CD14-positive monocyte (primary cell): ENCODE data around the gene MRPL43. TPM values are rescaled to one million over a fixed set of nuclear protein-coding genes. Genes with fewer than 3 reads are reported as not detected.

Experiments
- DNase-seq, 3 donors: peaks; one replicate each; pipeline ENCODE4 v3.0.0-alpha.2; 2011 to 2022
- H2AFZ ChIP-seq: 2 replicates; pipeline ENCODE4 v1.6.0; 2012; ENCODE audit warnings: mild to moderate bottlenecking, low read depth, low read length, inconsistent platforms; ENCODE audit not compliant: insufficient read depth, poor library complexity, severe bottlenecking
- H3K27ac ChIP-seq, 2 donors: 1 replicate in 1 of 2; 2 replicates in 1 of 2; pipeline ENCODE4 v1.5.1; 2012 to 2013; ENCODE audit warnings: low read length in 2 of 2, control low read depth in 1 of 2, inconsistent platforms in 1 of 2, low read depth in 1 of 2, mild to moderate bottlenecking in 1 of 2
- H3K27me3 ChIP-seq, 2 donors: one replicate each; pipeline versions ENCODE4 v1.6.0 to v1.6.1; 2011 to 2013; ENCODE audit warnings: low read length in 2 of 2; ENCODE audit not compliant: control insufficient read depth in 2 of 2, insufficient read depth in 2 of 2
- H3K36me3 ChIP-seq, 2 donors: replicated peaks in 1 of 2; 1 replicate in 1 of 2; 2 replicates in 1 of 2; pipeline versions ENCODE4 v1.5.1 to v1.6.1; 2012 to 2013; ENCODE audit warnings: low read length in 2 of 2, control low read depth in 1 of 2, inconsistent platforms in 1 of 2, mild to moderate bottlenecking in 1 of 2; ENCODE audit not compliant: insufficient read depth in 2 of 2, control insufficient read depth in 1 of 2
- H3K4me1 ChIP-seq, 2 donors: 1 replicate in 1 of 2; 2 replicates in 1 of 2; pipeline versions ENCODE4 v1.5.1 to v1.6.1; 2012 to 2013; ENCODE audit warnings: low read length in 2 of 2, control low read depth in 1 of 2, inconsistent platforms in 1 of 2, mild to moderate bottlenecking in 1 of 2, moderate library complexity in 1 of 2; ENCODE audit not compliant: insufficient read depth in 2 of 2, control insufficient read depth in 1 of 2
- H3K4me2 ChIP-seq: replicated peaks from 2 replicates; pipeline ENCODE3; 2012; ENCODE audit warnings: low read length, moderate library complexity, mild to moderate bottlenecking; ENCODE audit not compliant: poor library complexity, severe bottlenecking; ENCODE audit errors: extremely low read depth
- H3K4me3 ChIP-seq, 3 experiments: fragments of 200-600 bp in 1 of 3; sonication (generic) in 1 of 3; replicated peaks in 1 of 3; 1 replicate in 2 of 3; 2 replicates in 1 of 3; pipeline ENCODE4 v1.5.1; 2011 to 2013; ENCODE audit warnings: low read length in 3 of 3, mild to moderate bottlenecking in 3 of 3, control low read depth in 2 of 3, low read depth in 2 of 3, inconsistent platforms in 1 of 3, moderate library complexity in 1 of 3
- H3K79me2 ChIP-seq: 2 replicates; pipeline ENCODE4 v1.6.0; 2012; ENCODE audit warnings: mild to moderate bottlenecking, control low read depth, inconsistent platforms, low read length, moderate library complexity; ENCODE audit not compliant: insufficient read depth
- H3K9ac ChIP-seq: 2 replicates; pipeline ENCODE4 v1.6.0; 2017; ENCODE audit warnings: low read length, mild to moderate bottlenecking; ENCODE audit not compliant: insufficient read depth, poor library complexity, severe bottlenecking
- H3K9me3 ChIP-seq, 2 donors: replicated peaks in 1 of 2; 1 replicate in 1 of 2; 2 replicates in 1 of 2; pipeline versions ENCODE4 v1.5.1 to v1.6.1; 2012 to 2013; ENCODE audit warnings: low read length in 2 of 2, control low read depth in 1 of 2; ENCODE audit not compliant: control insufficient read depth in 1 of 2, insufficient read depth in 1 of 2
- H4K20me1 ChIP-seq: 2 replicates; pipeline ENCODE4 v1.6.0; 2012; ENCODE audit warnings: mild to moderate bottlenecking, low read length, control low read depth, moderate library complexity; ENCODE audit not compliant: insufficient read depth
- H3K27ac Mint-ChIP-seq, 7 donors: one replicate each; pipeline ENCODE4 v1.8.0; 2020; ENCODE audit warnings: mild to moderate bottlenecking in 7 of 7, mixed read lengths in 7 of 7, moderate library complexity in 6 of 7, inconsistent platforms in 2 of 7
- H3K27me3 Mint-ChIP-seq, 3 donors: one replicate each; pipeline ENCODE4 v1.8.0; 2021 to 2022; ENCODE audit warnings: low read depth in 3 of 3, mild to moderate bottlenecking in 3 of 3, mixed read lengths in 3 of 3, moderate library complexity in 3 of 3, inconsistent platforms in 1 of 3
- H3K36me3 Mint-ChIP-seq, 2 donors: one replicate each; pipeline ENCODE4 v1.8.0; 2020; ENCODE audit warnings: mixed read lengths in 2 of 2, inconsistent platforms in 1 of 2, mild to moderate bottlenecking in 1 of 2
- H3K4me1 Mint-ChIP-seq: one replicate; pipeline ENCODE4 v1.8.0; 2020; ENCODE audit warnings: mild to moderate bottlenecking, mixed read lengths
- H3K4me3 Mint-ChIP-seq, 2 donors: one replicate each; pipeline ENCODE4 v1.8.0; 2020; ENCODE audit warnings: mild to moderate bottlenecking in 2 of 2, mixed read lengths in 2 of 2, moderate library complexity in 1 of 2
- H3K9me3 Mint-ChIP-seq, 7 donors: one replicate each; pipeline ENCODE4 v1.8.0; 2020 to 2022; ENCODE audit warnings: mixed read lengths in 7 of 7, mild to moderate bottlenecking in 6 of 7, moderate library complexity in 6 of 7, inconsistent platforms in 2 of 7
- CTCF ChIP-seq: fragments of 200-600 bp; IDR thresholded peaks from one replicate; pipeline ENCODE4 v1.8.0; 2022; ENCODE audit warnings: antibody characterized with exemption, mild to moderate bottlenecking
- WGBS: methylation state at CpG from one replicate; pipeline ENCODE4 v1.1.5; 2013; ENCODE audit warnings: missing lambda C conversion rate; ENCODE audit not compliant: insufficient coverage; 5-methylcytosine and 5-hydroxymethylcytosine counted together
- intact Hi-C, 2 donors: fragments of 100-400 bp; cut with micrococcal nuclease; formaldehyde crosslinking; loops; one replicate each; pipeline versions ENCODE4 v1.15.0 to v1.15.1; 2023
- polyA plus RNA-seq, 3 donors: library from polyadenylated mRNA; depleted of rRNA in 1 of 3; unstranded in 2 of 3; stranded (reverse) in 1 of 3; fragments of 300-500 nt in 2 of 3; fragments of >200 nt in 1 of 3; fragmentation: Illumina TruSeq in 2 of 3; gene quantifications; 1 replicate in 2 of 3; 2 replicates in 1 of 3; pipeline ENCODE4 v1.2.3, GENCODE V29; 2012 to 2021

MRPL43 gene
- polyA plus RNA-seq, 3 donors = 69.5 to 123 (median 98.0) TPM

GRCh38 chr10:100987685-100988049 is 370 bp upstream of the MRPL43 start:
- H3K4me3 ChIP-seq = peak overlapping the region; percentile 85 to 99 (median 98)
- H4K20me1 ChIP-seq = no peaks in the 10 kb centered on the region
- peak overlapping the region in 1 of 2 donors; percentile 77 for H3K27ac ChIP-seq
- H3K4me1 Mint-ChIP-seq = peaks cover 25% of the 10 kb centered on the region
- DNase-seq = no peak
- H3K79me2 ChIP-seq = peaks cover 32% of the 10 kb centered on the region
- intact Hi-C loops = loop anchor here (5.0 to 10.0 kb wide), 2 partner anchors 73 to 75 kb away; partner anchors contain the start of gene SLF2 (in 2 of the 2)
- peaks cover 16 to 47% of the 10 kb centered on the region in 2 donors for H3K36me3 ChIP-seq
- H3K27me3 Mint-ChIP-seq = peaks cover 0 to 2% (median 2%) of the 10 kb centered on the region in 3 donors
- H3K4me3 Mint-ChIP-seq = peak overlapping the region; percentile 96 to 98
- H3K9me3 Mint-ChIP-seq = peaks cover 0 to 6% (median 4%) of the 10 kb centered on the region in 7 donors
- H3K36me3 Mint-ChIP-seq = peaks cover 37 to 40% of the 10 kb centered on the region in 2 donors
- no peak for TF ChIP-seq CTCF
- peak overlapping the region; percentile 99 for H3K4me2 ChIP-seq
- peaks cover 16 to 24% of the 10 kb centered on the region in 2 donors for H3K4me1 ChIP-seq
- H3K27ac Mint-ChIP-seq = peak overlapping the region; percentile 76 to 92 (median 89)
- WGBS = 3% methylated on average over 14 of the region's 15 CpGs
- peak overlapping the region; percentile 100 for H2AFZ ChIP-seq
- H3K9me3 ChIP-seq = no peaks in the 10 kb centered on the region
- H3K27me3 ChIP-seq = no peaks in the 10 kb centered on the region
- peak overlapping the region; percentile 85 for H3K9ac ChIP-seq

- WGBS = 34% methylated on average over 17 of the region's 17 CpGs
- Histone ChIP-seq H3K27ac (peak overlapping the region; percentile 34 to 77), H3K79me2 (peaks cover 32% of the 10 kb centered on the region), H3K36me3 (peaks cover 16 to 58% of the 10 kb centered on the region in 2 donors), H4K20me1 (no peaks in the 10 kb centered on the region), H3K4me3 (peak overlapping the region; percentile 85 to 99 (median 98)), H3K9me3 (no peaks in the 10 kb centered on the region), H3K9ac (peak overlapping the region; percentile 85), H3K4me1 (peaks cover 16 to 24% of the 10 kb centered on the region in 2 donors), H3K27me3 (no peaks in the 10 kb centered on the region), H2AFZ (peak overlapping the region; percentile 100), H3K4me2 (peak overlapping the region; percentile 99)
- intact Hi-C loops = loop anchor here (5.0 to 10.0 kb wide), 2 partner anchors 72 to 74 kb away; partner anchors contain the start of gene SLF2 (in 2 of the 2)
- H3K27ac Mint-ChIP-seq = peak overlapping the region in 1 of 7 donors; percentile 90
- H3K27me3 Mint-ChIP-seq = peaks cover 0 to 2% (median 2%) of the 10 kb centered on the region in 3 donors
- peaks cover 25% of the 10 kb centered on the region for H3K4me1 Mint-ChIP-seq
- H3K36me3 Mint-ChIP-seq = peaks cover 43 to 45% of the 10 kb centered on the region in 2 donors
- DNase-seq = no peak
- H3K4me3 Mint-ChIP-seq = peak overlapping the region; percentile 96 to 98
- no peak for TF ChIP-seq CTCF
- peaks cover 0 to 6% (median 4%) of the 10 kb centered on the region in 7 donors for H3K9me3 Mint-ChIP-seq
Observed at GRCh38 chr10:100986623-100986951, 710 bp downstream of the MRPL43 start.
